Measurements from ENCODE around the gene RNF112. TPM values are rescaled to one million over a fixed set of nuclear protein-coding genes. Genes with fewer than 3 reads are reported as not detected.
A peak's percentile ranks its signal among the peaks of the same experiment; 100 is the strongest.

Gene RNF112
- polyA plus RNA-seq, 1 experiment, result 0.70 TPM

- peak; percentile 64 for DNase-seq (ENCODE audit: low read depth)
- ChIA-PET POLR2A (interaction anchor here (1.3 kb wide), 1 partner anchor 23 kb away, joined by 4 read pairs; no protein-coding TSS in a partner anchor), CTCF (interaction anchor here (0.7 to 1.0 kb wide), 4 partner anchors 9 to 31 kb away, joined by 3 to 4 read pairs (median 3); partner anchors contain the start of gene MAPK7)
- Histone ChIP-seq H3K27me3 (ENCODE audit: control insufficient read depth, insufficient read depth, low read length) (no peaks in the 10 kb centered on the region), H3K4me3 (ENCODE audit: low read depth, low read length) (no peak overlapping the region), H3K36me3 (ENCODE audit: control insufficient read depth, insufficient read depth, low read length) (no peaks in the 10 kb centered on the region)
- TF ChIP-seq CTCF (IDR thresholded peaks at IDR 0.05; ENCODE audit: insufficient read depth, low read depth, low read length), result no peak
Observed at GRCh38 chr17:19409509-19409908, 1.5 kb upstream of the RNF112 start.

GRCh38 chr17:19410091-19410490, 941 bp upstream of the RNF112 start:
- no peaks in the 10 kb centered on the region for H3K27me3 ChIP-seq (ENCODE audit: control insufficient read depth, insufficient read depth, low read length)
- TF ChIP-seq CTCF (IDR thresholded peaks at IDR 0.05; ENCODE audit: insufficient read depth, low read depth, low read length), result no peak
- DNase-seq (ENCODE audit: low read depth), result no peak
- no peaks in the 10 kb centered on the region for H3K36me3 ChIP-seq (ENCODE audit: control insufficient read depth, insufficient read depth, low read length)
- CTCF ChIA-PET, result interaction anchor here (0.7 to 1.4 kb wide), 4 partner anchors 8 to 32 kb away, joined by 3 to 6 read pairs (median 4); partner anchors contain the start of gene MAPK7
- H3K4me3 ChIP-seq (ENCODE audit: low read depth, low read length), result no peak overlapping the region
- POLR2A ChIA-PET, result interaction anchor here (1.3 kb wide), 1 partner anchor 23 kb away, joined by 4 read pairs; no protein-coding TSS in a partner anchor

- ChIA-PET CTCF (interaction anchor here (1.7 kb wide), 1 partner anchor 23 kb away, joined by 3 read pairs; no protein-coding TSS in a partner anchor), POLR2A (no interaction called here)
Observed at GRCh38 chr17:19411631-19412030, 599 bp downstream of the RNF112 start.

GRCh38 chr17:19412510-19412909, 1.5 kb downstream of the RNF112 start:
- H3K4me3 ChIP-seq (ENCODE audit: low read depth, low read length), result no peak overlapping the region
- DNase-seq (ENCODE audit: low read depth), result no peak
- POLR2A ChIA-PET, result no interaction called here
- CTCF ChIA-PET, result interaction anchor here (0.6 to 1.7 kb wide), 3 partner anchors 19 to 50 kb away, joined by 3 read pairs; partner anchors contain the start of gene B9D1
- TF ChIP-seq CTCF (IDR thresholded peaks at IDR 0.05; ENCODE audit: insufficient read depth, low read depth, low read length), result no peak
- H3K36me3 ChIP-seq (ENCODE audit: control insufficient read depth, insufficient read depth, low read length), result no peaks in the 10 kb centered on the region
- H3K27me3 ChIP-seq (ENCODE audit: control insufficient read depth, insufficient read depth, low read length), result no peaks in the 10 kb centered on the region

More at GRCh38 chr17:19411631-19412030, 599 bp downstream of the RNF112 start:
- H3K36me3 ChIP-seq (ENCODE audit: control insufficient read depth, insufficient read depth, low read length), result no peaks in the 10 kb centered on the region
- TF ChIP-seq CTCF (IDR thresholded peaks at IDR 0.05; ENCODE audit: insufficient read depth, low read depth, low read length), result no peak
- H3K27me3 ChIP-seq (ENCODE audit: control insufficient read depth, insufficient read depth, low read length), result no peaks in the 10 kb centered on the region
- no peak for DNase-seq (ENCODE audit: low read depth)
- no peak overlapping the region for H3K4me3 ChIP-seq (ENCODE audit: low read depth, low read length)

- CTCF ChIA-PET, result interaction anchor here (0.6 to 1.3 kb wide), 2 partner anchors 19 to 50 kb away, joined by 3 read pairs; partner anchors contain the start of gene B9D1
- Histone ChIP-seq H3K36me3 (ENCODE audit: control insufficient read depth, insufficient read depth, low read length) (no peaks in the 10 kb centered on the region), H3K27me3 (ENCODE audit: control insufficient read depth, insufficient read depth, low read length) (no peaks in the 10 kb centered on the region), H3K4me3 (ENCODE audit: low read depth, low read length) (no peak overlapping the region)
- POLR2A ChIA-PET, result no interaction called here
- TF ChIP-seq CTCF (IDR thresholded peaks at IDR 0.05; ENCODE audit: insufficient read depth, low read depth, low read length), result no peak
- no peak for DNase-seq (ENCODE audit: low read depth)
Observed at GRCh38 chr17:19412984-19413383, 2.0 kb downstream of the RNF112 start.
